Endothelial cell of umbilical vein (primary cell): ENCODE data around the gene CNN1. TPM values are rescaled to one million over a fixed set of nuclear protein-coding genes. Genes with fewer than 3 reads are reported as not detected.

Experiments
- BruUV-seq: library from RNA; stranded (reverse); fragments of 400-500 nt; replicated peaks from 2 replicates; lab custom pipeline; 2021; lab: Mats Ljungman, UMichigan
- CTCF ChIA-PET: fragments of 300-600, 350-600 bp; sonication (Branson Sonifier 250); formaldehyde crosslinking; loops from one replicate; lab custom pipeline; 2021; ENCODE audit warnings: antibody characterized with exemption, inconsistent platforms; lab: Charles Lee
- POLR2A ChIA-PET: fragments of 300-600, 350-600 bp; sonication (Branson Sonifier 250); formaldehyde crosslinking; loops from one replicate; lab custom pipeline; 2021; ENCODE audit warnings: antibody characterized with exemption, inconsistent platforms; lab: Charles Lee
- DNase-seq: peaks from one replicate; pipeline ENCODE4 v3.0.0-alpha.2; 2011; ENCODE audit warnings: low read depth, low spot score
- FAIRE-seq: peaks from 2 replicates; lab custom pipeline; 2011; peaks lifted over from hg19 to GRCh38; lab: Jason Lieb, UNC
- H2AFZ ChIP-seq: 2 replicates; pipeline ENCODE4 v1.6.0; 2012; ENCODE audit warnings: low read depth, low read length, control low read depth, inconsistent platforms
- H3K27ac ChIP-seq: 2 replicates; pipeline ENCODE4 v1.5.1; 2011; ENCODE audit warnings: low read depth, mild to moderate bottlenecking, control low read depth, low read length, moderate library complexity; ENCODE audit not compliant: insufficient read depth
- H3K27me3 ChIP-seq, 2 experiments: 2 replicates each; pipeline versions ENCODE4 v1.6.0 to v1.6.1; 2011; ENCODE audit warnings: low read length in 2 of 2, mixed read lengths in 1 of 2; ENCODE audit not compliant: control insufficient read depth in 2 of 2, insufficient read depth in 2 of 2
- H3K36me3 ChIP-seq, 2 experiments: 2 replicates in 1 of 2; 3 replicates in 1 of 2; pipeline ENCODE4 v1.5.1; 2011; ENCODE audit warnings: low read length in 2 of 2, mild to moderate bottlenecking in 1 of 2, moderate library complexity in 1 of 2; ENCODE audit not compliant: control insufficient read depth in 2 of 2, insufficient read depth in 2 of 2; ENCODE audit errors: extremely low read depth in 1 of 2
- H3K4me1 ChIP-seq: 3 replicates; pipeline ENCODE4 v1.5.1; 2011; ENCODE audit warnings: mild to moderate bottlenecking, low read length; ENCODE audit not compliant: control insufficient read depth, insufficient read depth; ENCODE audit errors: extremely low read depth
- H3K4me2 ChIP-seq: 2 replicates; pipeline ENCODE4 v1.6.1; 2011; ENCODE audit warnings: low read length, control low read depth, mixed read lengths; ENCODE audit not compliant: insufficient read depth
- H3K4me3 ChIP-seq, 3 experiments: fragments of 200-600 bp in 1 of 3; sonication (generic), shearing (Covaris generic) in 1 of 3; replicated peaks in 1 of 3; 2 replicates each; pipeline ENCODE4 v1.5.1; 2011 to 2016; ENCODE audit warnings: control low read depth in 3 of 3, low read length in 3 of 3, mild to moderate bottlenecking in 2 of 3, inconsistent platforms in 1 of 3, low read depth in 1 of 3, moderate library complexity in 1 of 3; ENCODE audit not compliant: insufficient read depth in 1 of 3
- H3K79me2 ChIP-seq: 2 replicates; pipeline ENCODE4 v1.6.0; 2012; ENCODE audit warnings: low read length, inconsistent platforms; ENCODE audit not compliant: control insufficient read depth, insufficient read depth
- H3K9ac ChIP-seq: replicated peaks from 2 replicates; pipeline ENCODE3; 2011; ENCODE audit warnings: low read length, control low read depth; ENCODE audit not compliant: insufficient read depth; ENCODE audit errors: extremely low read depth
- H3K9me1 ChIP-seq: replicated peaks from 3 replicates; pipeline ENCODE4 v1.6.0; 2011; ENCODE audit warnings: mild to moderate bottlenecking, low read length; ENCODE audit not compliant: control insufficient read depth, insufficient read depth; ENCODE audit errors: extremely low read depth
- H3K9me3 ChIP-seq: replicated peaks from 2 replicates; pipeline ENCODE4 v1.5.1; 2012; ENCODE audit warnings: low read length, inconsistent platforms; ENCODE audit not compliant: control insufficient read depth, insufficient read depth
- H4K20me1 ChIP-seq: replicated peaks from 2 replicates; pipeline ENCODE3; 2011; ENCODE audit warnings: mild to moderate bottlenecking, low read length; ENCODE audit not compliant: control insufficient read depth, insufficient read depth; ENCODE audit errors: extremely low read depth
- EZH2 ChIP-seq: IDR thresholded peaks from 2 replicates; pipeline ENCODE4 v1.6.1; 2012; ENCODE audit warnings: borderline replicate concordance, low read depth, mild to moderate bottlenecking, moderate library complexity, low read length, inconsistent platforms; ENCODE audit not compliant: severe bottlenecking
- FOS ChIP-seq: IDR thresholded peaks from 2 replicates; pipeline ENCODE4 v1.6.1; 2011; ENCODE audit warnings: mild to moderate bottlenecking, low read length, moderate library complexity, borderline replicate concordance; ENCODE audit not compliant: insufficient read depth
- GATA2 ChIP-seq: IDR thresholded peaks from 2 replicates; pipeline ENCODE4 v1.7.0; 2011; ENCODE audit warnings: low read depth, mild to moderate bottlenecking, moderate library complexity, mixed read lengths, low read length; ENCODE audit not compliant: insufficient read length, insufficient read depth
- JUN ChIP-seq: IDR thresholded peaks from 2 replicates; pipeline ENCODE4 v1.6.1; 2011; ENCODE audit warnings: borderline replicate concordance, low read depth; ENCODE audit not compliant: insufficient read length, insufficient read depth
- MYC ChIP-seq: IDR thresholded peaks from one replicate; pipeline ENCODE4 v1.6.1; 2011; ENCODE audit warnings: mild to moderate bottlenecking, low read depth, low read length
- POLR2A ChIP-seq: IDR thresholded peaks from 2 replicates; pipeline ENCODE4 v1.6.1; 2012; ENCODE audit warnings: low read depth, mild to moderate bottlenecking, control low read depth, low read length
- POLR2AphosphoS5 ChIP-seq: IDR thresholded peaks from 2 replicates; pipeline ENCODE4 v1.6.1; 2012; ENCODE audit warnings: low read depth, mild to moderate bottlenecking, control low read depth, low read length, moderate library complexity; ENCODE audit not compliant: insufficient read depth
- dilution Hi-C: fragments of 300-500 bp; cut with MboI; formaldehyde crosslinking; loops from one replicate; pipeline ENCODE4 v1.15.0; 2019; ENCODE audit warnings: low sequenced_read_pairs; ENCODE audit not compliant: extremely low pct_ligation_motif_present
- intact Hi-C: fragments of 100-400 bp; cut with micrococcal nuclease; formaldehyde crosslinking; loops from one replicate; pipeline ENCODE4 v1.10.0; 2022
- polyA plus RNA-seq, 4 experiments: library from polyadenylated mRNA; depleted of rRNA in 3 of 4; stranded (reverse) in 3 of 4; unstranded in 1 of 4; fragments of >200 nt; gene quantifications; 2 replicates each; pipeline versions ENCODE4 v1.2.1 to v1.2.3, GENCODE V29; 2011 to 2012; ENCODE audit warnings: missing spikeins in 1 of 4
- total RNA-seq: library from RNA; stranded (reverse); gene quantifications from 2 replicates; pipeline ENCODE4 v1.2.3, GENCODE V29; 2021
- TF ChIP-seq, protein P1 (sequence below): IDR thresholded peaks from 2 replicates; pipeline ENCODE4 v1.6.1; 2011; ENCODE audit not compliant: insufficient read depth, insufficient read length
- TF ChIP-seq, protein P2 (sequence below), 2 donors: IDR thresholded peaks; 1 replicate in 1 of 2; 2 replicates in 1 of 2; pipeline ENCODE4 v1.5.1; 2011; ENCODE audit warnings: low read length in 2 of 2, mild to moderate bottlenecking in 2 of 2, moderate library complexity in 2 of 2, control low read depth in 1 of 2, inconsistent platforms in 1 of 2, low read depth in 1 of 2; ENCODE audit not compliant: insufficient read depth in 1 of 2; ENCODE audit errors: extremely low read depth in 1 of 2

CNN1 gene
- total and polyA plus RNA-seq, 2 donors (not counting 3 experiments of a cell fraction or from before 2014, with no cell fraction given): 0.76 TPM; not detected in 1

DNA sequence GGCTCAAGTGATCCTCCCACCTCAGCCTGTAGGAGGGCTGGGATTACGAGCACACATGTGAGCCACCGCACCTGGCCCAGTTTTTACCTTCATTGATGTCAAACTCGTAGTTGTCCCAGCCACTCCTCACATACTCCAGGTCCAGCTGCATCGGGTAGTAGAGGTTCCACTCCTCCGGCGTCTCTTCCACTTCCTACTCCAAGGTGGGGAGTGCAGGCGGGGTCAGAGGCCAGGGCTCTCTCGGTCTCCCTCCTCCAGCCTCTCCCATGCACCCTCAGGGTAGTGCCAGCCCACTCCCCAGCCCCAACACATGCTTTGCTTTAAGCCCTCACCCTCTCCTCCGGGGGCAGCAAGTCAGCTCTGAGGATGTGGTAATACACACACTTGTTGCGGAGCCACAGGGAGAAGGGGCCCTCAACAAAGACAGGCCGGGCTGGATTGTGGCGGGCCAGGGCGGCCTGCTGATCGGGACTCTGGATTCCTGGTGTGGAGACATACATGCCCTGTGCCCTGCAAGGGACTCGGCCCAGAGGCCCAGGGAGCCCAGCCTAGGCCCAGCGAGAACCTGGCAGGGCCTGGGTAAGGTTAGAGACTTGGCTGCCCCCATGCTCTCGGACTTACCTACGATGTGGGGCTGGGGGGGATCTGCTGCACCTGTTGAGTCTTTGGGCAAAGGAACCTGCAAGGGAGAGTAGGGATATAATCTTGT lies 31.1 kb upstream of the CNN1 start:
- H2AFZ ChIP-seq: no peak overlapping the region
- H4K20me1 ChIP-seq: no peaks in the 10 kb centered on the region
- intact Hi-C loops: no loop called here
- dilution Hi-C loops: no loop called here
- H3K4me2 ChIP-seq: no peak overlapping the region
- POLR2A ChIA-PET: no interaction called here
- no peak for DNase-seq
- H3K27ac ChIP-seq: no peak overlapping the region
- no peaks in the 10 kb centered on the region for H3K9me1 ChIP-seq
- no peak for TF ChIP-seq POLR2AphosphoS5
- TF ChIP-seq, protein P1, sequence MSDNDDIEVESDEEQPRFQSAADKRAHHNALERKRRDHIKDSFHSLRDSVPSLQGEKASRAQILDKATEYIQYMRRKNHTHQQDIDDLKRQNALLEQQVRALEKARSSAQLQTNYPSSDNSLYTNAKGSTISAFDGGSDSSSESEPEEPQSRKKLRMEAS: no peak
- TF ChIP-seq EZH2: no peak
- TF ChIP-seq, protein P2, sequence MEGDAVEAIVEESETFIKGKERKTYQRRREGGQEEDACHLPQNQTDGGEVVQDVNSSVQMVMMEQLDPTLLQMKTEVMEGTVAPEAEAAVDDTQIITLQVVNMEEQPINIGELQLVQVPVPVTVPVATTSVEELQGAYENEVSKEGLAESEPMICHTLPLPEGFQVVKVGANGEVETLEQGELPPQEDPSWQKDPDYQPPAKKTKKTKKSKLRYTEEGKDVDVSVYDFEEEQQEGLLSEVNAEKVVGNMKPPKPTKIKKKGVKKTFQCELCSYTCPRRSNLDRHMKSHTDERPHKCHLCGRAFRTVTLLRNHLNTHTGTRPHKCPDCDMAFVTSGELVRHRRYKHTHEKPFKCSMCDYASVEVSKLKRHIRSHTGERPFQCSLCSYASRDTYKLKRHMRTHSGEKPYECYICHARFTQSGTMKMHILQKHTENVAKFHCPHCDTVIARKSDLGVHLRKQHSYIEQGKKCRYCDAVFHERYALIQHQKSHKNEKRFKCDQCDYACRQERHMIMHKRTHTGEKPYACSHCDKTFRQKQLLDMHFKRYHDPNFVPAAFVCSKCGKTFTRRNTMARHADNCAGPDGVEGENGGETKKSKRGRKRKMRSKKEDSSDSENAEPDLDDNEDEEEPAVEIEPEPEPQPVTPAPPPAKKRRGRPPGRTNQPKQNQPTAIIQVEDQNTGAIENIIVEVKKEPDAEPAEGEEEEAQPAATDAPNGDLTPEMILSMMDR (IDR thresholded peaks at IDR 0.05; ENCODE audit: extremely low read depth in 1 of 2, insufficient read depth in 1 of 2, low read depth in 1 of 2, low read length in 2 of 2): no peak
- no peak for TF ChIP-seq POLR2A
- no peak for TF ChIP-seq MYC
- TF ChIP-seq JUN: no peak
- TF ChIP-seq FOS: no peak
- no peak for TF ChIP-seq GATA2
- no peaks in the 10 kb centered on the region for H3K79me2 ChIP-seq
- no peak overlapping the region for H3K4me3 ChIP-seq
- no peak overlapping the region for H3K9ac ChIP-seq
- no peaks in the 10 kb centered on the region for H3K36me3 ChIP-seq
- FAIRE-seq: no peak
- peaks cover 10% of the 10 kb centered on the region for H3K4me1 ChIP-seq
- H3K27me3 ChIP-seq: no peaks in the 10 kb centered on the region
- BruUV-seq: no TSS peak
- CTCF ChIA-PET: no interaction called here
- no peaks in the 10 kb centered on the region for H3K9me3 ChIP-seq
